Fibroblast of skin of back (primary cell): ENCODE measurements around the gene GNPDA1.

Source experiments
- DNase-seq: peaks from one replicate; pipeline ENCODE4 v3.0.0-alpha.2; 2013

Gene GNPDA1

DNA sequence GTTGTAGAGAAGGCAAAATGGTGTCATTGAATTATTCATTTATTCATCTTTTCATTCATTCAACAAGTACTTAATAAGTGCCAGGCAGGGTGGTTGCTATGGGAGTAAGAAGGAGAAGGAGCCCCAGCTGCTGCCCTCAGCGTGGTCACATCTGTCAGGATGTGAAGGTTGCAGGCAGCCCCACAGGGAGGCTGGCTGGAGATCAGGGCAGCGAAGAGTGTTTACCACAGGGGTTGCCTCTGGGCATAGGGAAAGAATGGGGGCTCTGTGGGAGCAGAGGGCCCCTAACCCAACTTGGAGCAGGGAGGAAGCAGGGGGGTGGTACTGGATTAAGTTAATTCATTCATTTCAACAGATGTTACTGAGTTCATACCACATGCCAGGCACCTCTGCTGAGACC lies 60.8 kb downstream of the GNPDA1 start:
- DNase-seq: no peak

DNA sequence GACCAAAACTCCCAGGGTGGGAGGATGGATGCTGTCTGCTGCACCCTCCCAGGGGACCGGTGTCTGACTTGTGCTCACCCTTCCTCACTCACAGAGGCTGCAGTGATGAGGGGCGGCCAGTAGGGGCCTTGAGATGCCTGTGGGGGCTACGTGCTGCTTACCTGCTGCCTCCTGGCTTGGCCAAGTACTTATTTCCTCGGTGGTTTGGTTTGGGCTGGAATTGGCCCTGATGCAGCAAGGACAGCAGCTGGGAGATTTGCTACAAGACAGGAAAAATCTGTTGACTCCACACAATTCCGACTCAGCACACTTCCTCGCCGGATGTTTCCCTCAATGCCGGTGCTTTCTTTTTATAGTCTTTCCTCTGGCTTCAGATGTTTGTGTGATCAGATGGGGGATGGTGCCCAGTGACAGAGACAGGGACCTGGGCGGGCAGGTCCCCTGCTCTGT lies 61.5 kb downstream of the GNPDA1 start:
- DNase-seq: no peak
